ENCODE measurements around the gene CDK19.
"Not testable (repeated sequence)": the region's sequence is repeated elsewhere in the genome, so short reads cannot be mapped to it uniquely, and the experiment has no call there.

CDK19 gene

GRCh38 chr6:110720066-110720465 is 95.2 kb downstream of the CDK19 start:
- no peak for DNase-seq
- in situ Hi-C loops (cut with HindIII; ENCODE audit: low pct_ligation_motif_present, low pct_unique_long_range_greater_than_20kb, low sequenced_read_pairs): no loop called here

DNA sequence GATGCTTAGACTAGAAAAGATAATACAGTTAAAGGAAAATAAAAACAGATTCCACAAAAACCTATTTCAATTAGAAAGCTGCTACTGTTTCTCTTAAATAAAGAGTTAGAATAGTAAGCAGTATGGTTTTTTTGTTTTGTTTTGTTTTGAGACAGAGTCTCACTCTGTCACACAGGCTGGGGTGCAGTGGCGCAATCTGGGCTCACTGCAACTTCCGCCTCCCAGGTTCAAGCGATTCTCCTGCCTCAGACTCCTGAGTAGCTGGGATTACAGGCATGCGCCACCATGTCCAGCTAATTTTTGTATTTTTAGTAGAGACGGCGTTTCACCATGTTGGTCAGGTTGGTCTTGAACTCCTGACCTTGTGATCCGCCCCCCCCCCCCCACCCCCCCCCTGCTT is 95.7 kb downstream of the CDK19 start:
- in situ Hi-C loops (cut with HindIII; ENCODE audit: low pct_ligation_motif_present, low pct_unique_long_range_greater_than_20kb, low sequenced_read_pairs); DNase-seq: not testable (repeated sequence)

GRCh38 chr6:110714143-110714542 is 101.1 kb downstream of the CDK19 start:
- no peak for DNase-seq
- in situ Hi-C loops (cut with HindIII; ENCODE audit: low pct_ligation_motif_present, low pct_unique_long_range_greater_than_20kb, low sequenced_read_pairs): no loop called here

DNA sequence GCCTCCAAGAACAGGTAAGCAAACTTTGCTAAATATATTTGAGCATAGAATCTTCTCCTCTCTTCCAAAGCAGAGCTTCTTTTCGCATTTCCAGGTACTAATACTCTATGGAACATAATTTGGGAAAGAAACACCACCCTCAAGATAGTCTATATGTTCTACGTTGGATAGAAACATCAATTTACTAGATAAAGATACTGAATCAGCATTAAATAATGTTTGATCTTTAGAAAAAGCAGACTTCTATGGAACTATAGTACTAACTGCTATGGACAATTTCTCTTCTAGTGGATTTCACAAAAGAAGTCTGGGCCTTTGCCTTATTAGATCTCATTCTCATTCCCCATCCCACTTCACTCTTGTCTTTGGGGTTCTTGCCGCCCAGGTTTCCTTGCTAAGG is 103.0 kb downstream of the CDK19 start:
- no peak for DNase-seq
- in situ Hi-C loops (cut with HindIII; ENCODE audit: low pct_ligation_motif_present, low pct_unique_long_range_greater_than_20kb, low sequenced_read_pairs): no loop called here

GRCh38 chr6:110710115-110710514 is 105.2 kb downstream of the CDK19 start:
- in situ Hi-C loops (cut with HindIII; ENCODE audit: low pct_ligation_motif_present, low pct_unique_long_range_greater_than_20kb, low sequenced_read_pairs): no loop called here

DNA sequence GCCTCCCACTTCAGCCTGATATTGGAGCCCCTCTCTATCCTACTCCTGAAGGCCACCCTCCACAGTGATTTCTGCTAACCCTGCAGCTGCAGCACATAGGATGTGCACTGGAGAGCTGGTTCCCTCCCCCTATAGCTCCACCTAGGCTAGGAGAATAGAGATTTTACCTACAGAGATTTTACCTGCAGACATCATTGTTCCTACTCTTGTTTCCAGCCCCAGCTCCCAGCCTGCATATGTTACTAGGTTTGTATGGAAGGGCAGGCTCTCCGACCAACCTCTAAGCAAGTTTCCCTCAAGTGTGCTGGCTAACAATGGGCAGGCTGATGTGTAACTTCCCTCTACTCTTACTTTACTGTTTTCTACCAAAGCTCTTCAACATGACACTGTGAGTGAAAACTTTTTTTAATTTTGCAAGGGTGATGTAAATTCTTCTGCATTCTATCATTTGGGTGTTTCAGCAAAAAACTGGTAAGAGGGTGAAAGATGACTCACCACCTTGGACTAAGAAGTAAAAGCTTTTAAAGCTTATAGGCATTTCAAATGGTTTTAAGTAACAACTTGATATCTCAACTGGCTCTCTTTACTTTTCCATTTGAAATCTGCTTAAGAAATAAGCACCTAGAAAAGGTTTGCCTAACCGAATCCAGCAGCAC is 106.8 kb downstream of the CDK19 start:
- in situ Hi-C loops (cut with HindIII; ENCODE audit: low pct_ligation_motif_present, low pct_unique_long_range_greater_than_20kb, low sequenced_read_pairs): no loop called here
- no peak for DNase-seq

More at GRCh38 chr6:110710115-110710514, 105.2 kb downstream of the CDK19 start:
- no peak for DNase-seq

DNA sequence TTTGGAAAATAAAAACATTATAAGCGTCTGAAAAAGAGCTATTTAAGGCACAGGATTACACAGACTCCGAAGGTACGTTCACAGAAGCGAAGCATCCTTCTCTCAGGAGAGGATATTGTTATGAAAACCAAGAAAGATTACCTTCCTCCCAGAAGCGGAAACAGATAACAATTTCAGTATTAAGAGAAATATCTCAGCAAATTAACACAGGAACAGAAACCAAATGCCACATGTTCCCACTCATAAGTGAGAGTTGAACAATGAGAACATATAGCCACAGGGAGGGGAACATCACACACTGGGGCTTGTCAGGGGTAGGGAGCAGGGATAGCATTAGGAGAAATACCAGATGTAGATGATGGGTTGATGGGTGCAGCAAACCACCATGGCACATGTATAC is 109.7 kb downstream of the CDK19 start:
- in situ Hi-C loops (cut with HindIII; ENCODE audit: low pct_ligation_motif_present, low pct_unique_long_range_greater_than_20kb, low sequenced_read_pairs): no loop called here
- no peak for DNase-seq

- DNase-seq: no peak
- in situ Hi-C loops (cut with HindIII; ENCODE audit: low pct_ligation_motif_present, low pct_unique_long_range_greater_than_20kb, low sequenced_read_pairs): no loop called here
These were observed 111.2 kb downstream of the CDK19 start for GRCh38 chr6:110703906-110704594.

DNA sequence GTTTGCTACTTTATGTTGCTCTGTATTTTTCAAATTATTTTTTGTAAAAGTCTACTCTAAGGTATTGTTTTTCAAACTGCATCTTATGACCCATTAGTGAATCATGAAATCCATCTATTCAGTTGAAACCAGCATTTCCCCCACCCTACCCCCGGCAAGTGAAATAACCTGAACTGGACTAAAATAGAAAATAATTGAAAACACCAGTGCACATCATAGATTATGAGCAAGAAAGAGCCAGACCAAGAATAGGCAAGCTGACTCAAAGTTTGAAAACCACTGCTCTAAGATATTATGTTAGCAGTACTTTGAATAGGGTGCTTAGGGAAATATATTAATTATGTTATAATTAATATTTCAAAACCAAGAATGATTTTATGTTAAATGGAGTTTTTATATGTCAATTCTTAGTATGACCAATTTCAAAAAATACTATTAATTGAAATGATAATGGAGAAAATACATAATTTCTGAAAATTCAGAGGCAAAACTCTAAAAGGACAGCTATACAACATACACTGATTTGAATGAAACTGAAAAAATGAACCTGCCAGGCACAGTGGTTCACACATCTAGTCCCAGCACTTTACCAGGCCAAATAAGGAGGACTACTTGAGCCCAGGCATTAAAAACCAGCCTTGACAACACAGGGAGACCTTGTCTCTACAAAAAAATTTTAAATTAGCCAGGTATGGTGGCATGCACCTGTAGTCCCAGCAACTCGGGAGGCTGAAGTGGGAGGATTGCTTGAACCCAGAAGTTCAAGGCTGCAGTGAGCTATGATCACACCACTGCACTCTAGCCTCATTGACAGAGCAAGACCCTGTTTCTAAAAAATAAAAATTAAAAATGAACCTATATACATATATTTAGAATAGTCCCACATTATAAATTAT is 112.0 kb downstream of the CDK19 start:
- in situ Hi-C loops (cut with HindIII; ENCODE audit: low pct_ligation_motif_present, low pct_unique_long_range_greater_than_20kb, low sequenced_read_pairs): no loop called here
- DNase-seq: no peak

GRCh38 chr6:110699780-110700179 is 115.5 kb downstream of the CDK19 start:
- DNase-seq: no peak
- in situ Hi-C loops (cut with HindIII; ENCODE audit: low pct_ligation_motif_present, low pct_unique_long_range_greater_than_20kb, low sequenced_read_pairs): no loop called here

GRCh38 chr6:110693994-110694393 is 121.3 kb downstream of the CDK19 start:
- DNase-seq: no peak
- in situ Hi-C loops (cut with HindIII; ENCODE audit: low pct_ligation_motif_present, low pct_unique_long_range_greater_than_20kb, low sequenced_read_pairs): no loop called here

DNA sequence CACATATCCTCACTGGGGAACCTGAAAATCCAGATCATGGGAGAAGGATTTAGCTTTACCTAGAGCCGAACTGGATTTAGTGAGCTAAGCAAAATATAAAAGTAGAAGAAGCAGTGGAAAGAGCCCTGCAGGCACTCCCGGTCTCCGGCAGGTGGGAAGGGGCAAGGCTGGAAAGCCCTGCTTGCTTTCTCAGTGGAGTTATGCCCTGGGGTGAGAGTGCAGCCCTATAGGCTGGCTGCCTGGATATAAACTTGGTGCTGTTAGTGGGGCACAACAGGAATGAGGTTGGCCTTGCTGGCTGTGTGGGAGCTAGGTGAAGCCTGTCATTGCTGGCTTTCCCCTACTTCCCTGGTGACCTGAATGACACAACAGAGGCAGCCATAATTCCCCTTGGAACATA is 122.0 kb downstream of the CDK19 start:
- no peak for DNase-seq
- in situ Hi-C loops (cut with HindIII; ENCODE audit: low pct_ligation_motif_present, low pct_unique_long_range_greater_than_20kb, low sequenced_read_pairs): no loop called here

GRCh38 chr6:110690916-110691315 is 124.4 kb downstream of the CDK19 start:
- in situ Hi-C loops (cut with HindIII; ENCODE audit: low pct_ligation_motif_present, low pct_unique_long_range_greater_than_20kb, low sequenced_read_pairs): no loop called here
- DNase-seq: peak; percentile 47

DNA sequence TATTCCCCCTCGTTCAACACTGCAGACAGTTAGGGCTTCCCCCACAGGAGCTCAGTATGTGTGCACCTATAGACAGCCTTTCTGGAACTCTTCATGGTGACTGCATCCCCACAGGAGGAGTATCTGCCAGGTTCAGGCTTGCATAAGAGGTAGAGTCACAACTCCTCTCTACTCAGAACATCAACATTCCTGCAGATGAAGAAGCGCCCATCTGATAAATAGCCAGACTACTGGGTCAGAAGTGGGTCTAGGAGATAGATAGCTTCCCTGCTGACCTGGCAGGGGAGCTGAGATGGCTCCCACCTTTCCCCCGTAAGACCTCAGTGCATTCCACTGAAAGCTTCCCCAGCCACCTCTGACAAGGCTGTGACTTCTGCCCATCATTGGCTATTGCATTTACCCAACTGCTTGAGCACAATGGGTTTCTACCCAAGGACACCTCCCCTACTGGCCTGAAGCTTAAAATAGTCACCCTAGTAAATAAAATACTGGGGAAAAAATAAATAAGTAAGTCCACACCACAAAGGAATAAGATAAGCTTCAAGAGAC is 125.1 kb downstream of the CDK19 start:
- no peak for DNase-seq
- in situ Hi-C loops (cut with HindIII; ENCODE audit: low pct_ligation_motif_present, low pct_unique_long_range_greater_than_20kb, low sequenced_read_pairs): no loop called here

DNA sequence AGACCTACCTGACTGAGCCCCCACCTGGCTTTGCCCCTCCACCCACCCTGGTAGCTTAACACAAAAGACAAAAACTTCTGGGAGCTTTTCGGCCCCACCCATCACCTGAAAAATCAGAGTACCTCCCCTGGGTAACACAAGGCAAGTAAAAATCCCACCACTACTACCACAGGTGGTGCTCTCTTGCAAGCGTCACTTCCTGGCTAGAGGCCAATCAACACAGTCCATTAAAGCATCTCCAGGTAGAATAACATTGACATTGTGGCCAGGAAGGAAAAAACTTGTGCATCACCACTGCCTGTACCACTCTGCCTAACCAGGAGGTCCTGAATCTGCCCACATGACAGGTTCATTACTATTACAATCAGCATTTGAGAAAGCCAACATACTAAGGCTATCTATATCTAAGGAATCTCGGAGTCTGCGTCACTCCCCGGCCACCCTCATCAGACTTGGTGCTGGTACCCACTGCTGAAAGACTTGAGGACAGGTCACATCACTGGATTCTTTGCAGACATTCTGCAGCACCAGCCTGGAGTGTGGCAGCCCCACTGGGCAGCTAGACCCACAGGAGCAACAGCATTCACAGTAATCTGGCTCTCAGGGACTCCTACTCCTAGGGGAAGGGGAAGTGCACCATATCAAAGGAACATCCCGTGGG is 125.9 kb downstream of the CDK19 start:
- no peak for DNase-seq
- in situ Hi-C loops (cut with HindIII; ENCODE audit: low pct_ligation_motif_present, low pct_unique_long_range_greater_than_20kb, low sequenced_read_pairs): no loop called here

DNA sequence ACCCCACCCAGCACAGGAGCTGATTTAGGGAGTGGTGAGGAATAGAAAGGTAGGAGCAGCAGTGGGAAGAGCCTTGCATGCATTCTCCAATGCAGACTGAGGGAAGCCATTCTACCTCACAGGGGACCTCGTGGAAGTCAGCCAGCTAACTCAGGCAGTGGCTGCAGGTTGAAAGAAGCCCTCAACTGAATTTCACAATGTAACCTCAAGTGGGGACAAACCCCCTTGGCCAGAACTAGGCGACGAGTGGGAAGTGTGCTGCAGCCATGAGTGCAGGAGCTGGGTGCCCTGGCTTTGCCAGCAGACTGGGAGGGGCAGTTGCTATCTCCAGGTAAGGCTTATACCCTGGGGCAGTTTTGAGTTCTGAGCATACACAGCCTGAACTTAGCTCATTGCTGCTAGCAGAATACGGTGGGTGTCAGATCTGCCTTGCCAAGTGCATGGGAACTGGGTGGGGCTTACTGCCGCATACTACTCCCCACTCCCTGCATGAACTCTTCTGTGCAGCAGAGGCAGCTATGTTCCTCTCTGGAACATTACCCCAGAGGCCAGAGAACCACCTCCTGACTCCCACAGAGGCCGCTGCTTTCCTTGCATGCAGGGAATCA is 126.5 kb downstream of the CDK19 start:
- in situ Hi-C loops (cut with HindIII; ENCODE audit: low pct_ligation_motif_present, low pct_unique_long_range_greater_than_20kb, low sequenced_read_pairs): no loop called here
- no peak for DNase-seq

DNA sequence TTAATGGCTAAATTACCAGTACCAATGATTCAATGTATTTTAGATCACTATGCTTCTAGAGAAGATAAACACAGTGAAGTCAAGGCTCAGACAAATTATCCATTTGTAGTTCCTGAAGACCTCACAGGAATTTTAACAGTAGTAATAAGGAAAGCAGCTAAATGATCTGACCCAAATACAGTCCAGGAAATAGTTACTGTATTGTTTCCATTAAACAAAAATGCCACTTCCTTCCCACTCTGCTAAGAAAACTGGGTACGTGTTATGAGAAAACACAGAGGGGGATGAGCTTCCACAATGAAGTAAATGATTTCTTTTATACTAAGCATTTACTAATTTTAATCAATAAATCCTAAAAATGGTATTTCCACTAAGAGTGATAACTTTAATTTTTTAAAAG is 127.9 kb downstream of the CDK19 start:
- in situ Hi-C loops (cut with HindIII; ENCODE audit: low pct_ligation_motif_present, low pct_unique_long_range_greater_than_20kb, low sequenced_read_pairs): no loop called here
- no peak for DNase-seq

- no peak for DNase-seq
- in situ Hi-C loops (cut with HindIII; ENCODE audit: low pct_ligation_motif_present, low pct_unique_long_range_greater_than_20kb, low sequenced_read_pairs): no loop called here
These were observed 132.0 kb downstream of the CDK19 start for GRCh38 chr6:110683241-110683640.

All from ACHN (cell line).